ENCODE results near the gene ITPK1.

GRCh38 chr14:93037351-93037750, 78.4 kb downstream of the ITPK1 start:
- TF ChIP-seq CTCF (conservative IDR thresholded peaks at IDR 0.05; ENCODE audit: low read depth, low read length) (no peak), EZH2phosphoT487 (IDR thresholded peaks at IDR 0.05; ENCODE audit: borderline replicate concordance, low read length) (no peak), EZH2 (IDR thresholded peaks at IDR 0.05; ENCODE audit: low read length, unreplicated experiment) (no peak)

All from PC-3 (cell line).